HG02885 (cell line): ENCODE measurements around the gene ZRANB1.

Experiments
- ATAC-seq: cut with Tn5 transposase; IDR thresholded peaks from one replicate; pipeline ENCODE4 v1.9.1; 2021; ENCODE audit warnings: mild to moderate bottlenecking; ENCODE audit not compliant: unreplicated experiment, poor library complexity

The ZRANB1 gene

DNA sequence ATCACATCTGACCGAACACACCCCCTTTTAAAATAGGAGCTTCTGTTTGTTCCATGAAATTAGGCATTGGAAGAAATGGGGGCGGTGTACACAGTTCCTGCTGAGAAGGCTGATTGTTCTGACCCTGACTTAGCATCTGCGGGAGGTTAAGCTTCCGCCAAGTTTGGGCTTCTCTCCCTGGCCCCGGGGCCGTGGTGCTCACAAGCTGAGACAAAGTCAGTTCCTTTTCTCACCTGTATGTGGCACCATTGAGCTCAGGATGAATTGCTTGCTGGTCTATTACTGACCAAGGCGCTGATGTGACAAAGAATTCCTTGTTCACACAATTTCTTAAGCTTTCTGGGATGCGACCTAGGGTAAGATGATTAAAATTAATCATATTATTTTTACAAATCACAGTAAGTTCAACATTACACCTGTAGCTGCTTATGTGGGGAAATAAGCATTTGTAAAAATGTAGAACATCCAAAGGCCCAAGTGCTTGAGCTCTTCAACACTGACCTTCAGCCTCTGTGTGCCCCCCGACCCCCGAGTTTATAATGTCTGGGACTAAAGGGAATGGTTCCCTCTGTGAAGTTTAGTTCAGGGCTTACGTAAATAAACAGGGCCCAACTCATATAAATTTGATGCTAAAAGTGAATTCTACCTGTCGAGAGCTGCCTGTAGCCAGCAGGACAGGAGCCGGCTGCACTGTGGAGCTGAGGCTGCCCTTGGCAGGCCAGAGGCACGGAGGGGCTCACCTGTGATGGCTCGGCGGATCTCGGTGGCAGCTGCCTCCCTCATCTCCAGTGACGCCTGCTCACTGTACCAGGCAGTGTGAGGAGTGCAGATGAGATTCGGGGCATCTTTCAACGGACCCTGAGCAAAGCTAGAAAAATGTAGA, 50.8 kb downstream of the ZRANB1 start:
- ATAC-seq: peak; percentile 73

- no peak for ATAC-seq
Observed at GRCh38 chr10:124993345-124993708, 51.4 kb downstream of the ZRANB1 start.

DNA sequence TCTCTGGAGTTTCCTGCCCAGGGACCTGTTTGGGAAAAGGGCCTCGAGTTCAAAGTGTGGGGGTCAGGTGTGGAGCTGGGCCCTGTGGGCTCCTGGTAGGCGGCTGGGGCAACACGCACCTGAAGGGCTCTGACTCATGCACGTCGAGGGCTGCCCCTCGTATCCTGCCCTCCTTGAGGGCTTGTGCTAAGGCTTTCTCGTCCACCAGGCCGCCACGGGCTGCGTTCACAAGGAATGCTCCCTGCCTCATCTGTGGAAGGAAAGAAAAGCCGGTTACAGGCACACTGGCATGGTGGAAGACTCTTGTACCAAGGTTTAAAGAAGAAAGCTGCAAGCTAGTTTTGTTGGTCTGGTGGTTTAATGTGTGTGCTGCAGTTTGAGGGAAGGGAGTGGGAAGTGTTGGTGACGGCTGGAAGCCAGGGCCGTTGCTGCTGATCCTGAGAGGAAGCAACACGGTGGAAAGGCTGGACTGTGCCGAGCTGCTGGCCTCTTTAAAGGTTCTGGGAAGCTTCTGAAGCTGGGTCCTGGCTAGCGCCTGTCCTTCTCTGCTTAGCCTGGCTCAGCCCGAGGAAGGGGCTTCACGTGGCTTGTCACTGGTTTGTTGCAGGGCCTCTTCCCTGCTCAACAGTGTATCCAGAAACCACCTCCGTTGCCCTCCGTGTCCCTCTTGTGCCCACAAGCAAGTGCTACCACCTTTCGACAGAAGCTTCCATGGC, 52.0 kb downstream of the ZRANB1 start:
- ATAC-seq: no peak

GRCh38 chr10:124994573-124995473, 52.9 kb downstream of the ZRANB1 start:
- no peak for ATAC-seq

DNA sequence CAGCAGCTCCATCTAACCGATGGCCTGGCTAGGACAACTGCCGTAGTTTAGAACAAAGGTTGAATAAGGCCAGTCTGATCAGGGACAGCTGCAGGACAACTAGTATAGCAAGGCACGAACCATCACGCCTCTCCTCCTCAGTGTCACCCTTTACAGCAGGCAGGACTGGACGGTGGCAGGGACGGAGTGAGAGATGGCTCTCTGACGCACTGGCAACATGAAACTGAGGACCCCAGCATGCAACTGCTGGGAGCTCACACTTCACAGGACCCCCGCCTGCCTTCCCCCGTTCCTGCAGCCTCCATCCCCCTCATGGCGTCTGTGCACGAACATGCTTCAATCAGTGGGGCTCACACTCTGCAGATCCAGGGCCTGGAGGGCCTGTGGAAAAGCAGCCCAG, 53.7 kb downstream of the ZRANB1 start:
- no peak for ATAC-seq

GRCh38 chr10:124996127-124996853, 54.4 kb downstream of the ZRANB1 start:
- ATAC-seq: no peak

GRCh38 chr10:124996854-124997215, 54.9 kb downstream of the ZRANB1 start:
- no peak for ATAC-seq

- ATAC-seq: no peak
Observed at GRCh38 chr10:124997306-124997705, 55.4 kb downstream of the ZRANB1 start.

GRCh38 chr10:124997771-124998623, 56.1 kb downstream of the ZRANB1 start:
- no peak for ATAC-seq

GRCh38 chr10:124998624-124999291, 56.8 kb downstream of the ZRANB1 start:
- ATAC-seq: no peak

- no peak for ATAC-seq
Observed at GRCh38 chr10:124999433-125000365, 57.8 kb downstream of the ZRANB1 start.

GRCh38 chr10:125000366-125001312, 58.7 kb downstream of the ZRANB1 start:
- ATAC-seq: no peak

DNA sequence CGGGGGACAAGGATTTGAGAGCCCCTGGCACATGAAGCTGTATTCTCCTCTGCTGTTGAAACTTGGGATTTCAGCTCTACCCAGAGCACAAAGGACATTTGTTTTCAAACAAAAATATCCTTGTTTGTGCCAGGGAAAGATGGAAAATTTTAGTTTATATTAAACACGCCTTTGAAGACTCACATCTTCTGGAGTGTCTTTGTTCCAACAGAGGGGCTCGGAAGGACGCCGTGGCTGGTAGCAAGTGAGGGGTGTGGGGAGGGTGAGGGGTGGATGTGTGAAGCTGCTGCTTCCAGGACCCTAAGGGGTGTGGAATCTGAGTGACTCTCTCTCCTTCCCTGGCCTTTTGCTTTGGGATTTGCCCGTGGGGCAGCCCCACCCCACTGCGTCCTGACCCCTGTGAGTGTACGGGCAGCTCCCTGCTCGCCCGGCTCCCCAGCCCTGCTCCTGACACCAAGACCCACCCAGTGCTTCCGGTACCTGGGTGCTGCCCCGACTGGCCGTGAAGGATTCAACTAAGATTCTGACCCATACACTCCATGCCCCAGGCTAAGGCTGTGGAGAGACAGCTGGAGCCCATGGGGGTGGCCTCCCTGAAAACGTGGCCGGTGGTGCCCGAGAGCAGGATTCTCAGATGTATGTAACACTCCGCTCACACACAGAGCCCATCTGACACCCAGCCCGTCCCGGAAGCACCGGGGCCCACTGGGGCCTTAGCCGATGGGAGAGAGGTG, 59.6 kb downstream of the ZRANB1 start:
- ATAC-seq: no peak

- ATAC-seq: no peak
Observed at GRCh38 chr10:125002047-125002422, 60.1 kb downstream of the ZRANB1 start.

- no peak for ATAC-seq
Observed at GRCh38 chr10:125002423-125003145, 60.7 kb downstream of the ZRANB1 start.
